SK-N-SH treated with all-trans-retinoic acid at 6 μM for 48 hours (cell line): ENCODE results near the gene PDGFRB.

ENCODE experiments used
- ATAC-seq: fragments of 200-7000 bp; cut with Tn5 transposase; 3 replicates; pipeline ENCODE4 v1.9.1; 2020; ENCODE audit warnings: mild to moderate bottlenecking, moderate library complexity
- ARNTL ChIP-seq: fragments of 450-650 bp; formaldehyde crosslinking; IDR thresholded peaks from 2 replicates; pipeline ENCODE4 v1.5.0; 2020; ENCODE audit warnings: low read depth, mild to moderate bottlenecking, moderate library complexity, borderline replicate concordance
- BACH2 ChIP-seq: fragments of 250-450 bp; sonication (Bioruptor Pico); IDR thresholded peaks from 2 replicates; pipeline ENCODE4 v1.9.0; 2021; ENCODE audit warnings: mild to moderate bottlenecking, borderline replicate concordance
- CREB5 ChIP-seq: fragments of 250-450 bp; sonication (Bioruptor Pico); IDR thresholded peaks from 2 replicates; pipeline ENCODE4 v1.5.1; 2020; ENCODE audit warnings: low read depth, mild to moderate bottlenecking, moderate library complexity
- CSRNP3 ChIP-seq: fragments of 250-450 bp; sonication (Bioruptor Pico); IDR thresholded peaks from 2 replicates; pipeline ENCODE4 v1.5.1; 2021; ENCODE audit warnings: mild to moderate bottlenecking, moderate library complexity
- ESRRG ChIP-seq: fragments of 250-450 bp; sonication (Bioruptor Pico); IDR thresholded peaks from 2 replicates; pipeline ENCODE4 v1.6.1; 2021; ENCODE audit warnings: mild to moderate bottlenecking
- GLIS3 ChIP-seq: fragments of 250-450 bp; sonication (Bioruptor Pico); IDR thresholded peaks from 2 replicates; pipeline ENCODE4 v1.5.0; 2020; ENCODE audit warnings: mild to moderate bottlenecking, moderate library complexity
- ISL1 ChIP-seq: fragments of 250-450 bp; sonication (Bioruptor Pico); IDR thresholded peaks from 2 replicates; pipeline ENCODE4 v2.1.2; 2022; ENCODE audit warnings: mild to moderate bottlenecking, moderate library complexity
- OSR1 ChIP-seq: fragments of 250-450 bp; sonication (Bioruptor Pico); IDR thresholded peaks from 2 replicates; pipeline ENCODE4 v1.8.0; 2022; ENCODE audit warnings: moderate library complexity, mild to moderate bottlenecking, inconsistent platforms
- PATZ1 ChIP-seq: fragments of 250-450 bp; sonication (Bioruptor Pico); IDR thresholded peaks from 2 replicates; pipeline ENCODE4 v1.8.0; 2020; ENCODE audit warnings: mild to moderate bottlenecking, moderate library complexity, borderline replicate concordance
- POU6F1 ChIP-seq: fragments of 250-450 bp; sonication (Bioruptor Pico); IDR thresholded peaks from 2 replicates; pipeline ENCODE4 v1.8.0; 2021; ENCODE audit warnings: low read depth, mild to moderate bottlenecking, moderate library complexity, borderline replicate concordance
- PPARA ChIP-seq: fragments of 250-450 bp; sonication (Bioruptor Pico); IDR thresholded peaks from 2 replicates; pipeline ENCODE4 v1.5.0; 2020; ENCODE audit warnings: mild to moderate bottlenecking, borderline replicate concordance
- RARB ChIP-seq: fragments of 250-450 bp; sonication (Bioruptor Pico); IDR thresholded peaks from 2 replicates; pipeline ENCODE4 v1.8.0; 2021; ENCODE audit warnings: mild to moderate bottlenecking, moderate library complexity
- SNAI2 ChIP-seq: fragments of 250-450 bp; sonication (Bioruptor Pico); IDR thresholded peaks from 2 replicates; pipeline ENCODE4 v1.5.0; 2020; ENCODE audit warnings: mild to moderate bottlenecking, moderate library complexity
- TCF4 ChIP-seq: fragments of 250-450 bp; sonication (Bioruptor Pico); IDR thresholded peaks from 2 replicates; pipeline ENCODE4 v1.8.0; 2021; ENCODE audit warnings: mild to moderate bottlenecking, moderate library complexity, borderline replicate concordance
- TOX ChIP-seq: fragments of 250-450 bp; sonication (Bioruptor Pico); IDR thresholded peaks from 2 replicates; pipeline ENCODE4 v1.8.0; 2021; ENCODE audit warnings: mild to moderate bottlenecking, moderate library complexity, borderline replicate concordance
- TSHZ2 ChIP-seq: fragments of 250-450 bp; sonication (Bioruptor Pico); IDR thresholded peaks from 2 replicates; pipeline ENCODE4 v1.5.0; 2020; ENCODE audit warnings: mild to moderate bottlenecking, moderate library complexity
- ZC3H10 ChIP-seq: fragments of 250-450 bp; sonication (Bioruptor Pico); IDR thresholded peaks from 2 replicates; pipeline ENCODE4 v1.5.1; 2021; ENCODE audit warnings: mild to moderate bottlenecking, moderate library complexity
- ZFP3 ChIP-seq: fragments of 250-450 bp; sonication (Bioruptor Pico); IDR thresholded peaks from 2 replicates; pipeline ENCODE4 v1.5.0; 2020; ENCODE audit warnings: mild to moderate bottlenecking, moderate library complexity
- ZFP30 ChIP-seq: fragments of 450-650 bp; formaldehyde crosslinking; IDR thresholded peaks from 2 replicates; pipeline ENCODE4 v1.5.0; 2022; ENCODE audit warnings: mild to moderate bottlenecking, moderate library complexity
- ZNF70 ChIP-seq: fragments of 450-650 bp; formaldehyde crosslinking; IDR thresholded peaks from 2 replicates; pipeline ENCODE4 v1.5.0; 2020; ENCODE audit warnings: mild to moderate bottlenecking, moderate library complexity
- ZNF8 ChIP-seq: fragments of 450-650 bp; formaldehyde crosslinking; IDR thresholded peaks from 2 replicates; pipeline ENCODE4 v1.5.0; 2020; ENCODE audit warnings: mild to moderate bottlenecking, moderate library complexity

PDGFRB gene

GRCh38 chr5:150139334-150139733 lies 16.3 kb downstream of the PDGFRB start:
- ATAC-seq = no peak

GRCh38 chr5:150138551-150139265 lies 16.9 kb downstream of the PDGFRB start:
- ATAC-seq = peak; percentile 62
- 0 out of 2 replicates have a peak, but pooled peaks have one; percentile 15 for TF ChIP-seq ISL1
- TF ChIP-seq CSRNP3 (CRISPR knock-in tag) = no peak
- no peak for TF ChIP-seq CREB5
- TF ChIP-seq TSHZ2 (CRISPR knock-in tag) = peak; percentile 30; the same call in 1 of the 2 replicates
- TF ChIP-seq PATZ1 = peak; percentile 76; the same call in 1 of the 2 replicates
- TF ChIP-seq TCF4 (CRISPR knock-in tag) = peak; percentile 62
- TF ChIP-seq, all 23 proteins: peak for 4

More at GRCh38 chr5:150139334-150139733, 16.3 kb downstream of the PDGFRB start:
- TF ChIP-seq PATZ1 (peak; percentile 99), ISL1 (0 out of 2 replicates have a peak, but pooled peaks have one; percentile 20), ESRRG (CRISPR knock-in tag) (no peak)

- no peak for ATAC-seq
- TF ChIP-seq OSR1 (CRISPR knock-in tag) (no peak), ZC3H10 (CRISPR knock-in tag) (no peak), TCF4 (CRISPR knock-in tag) (no peak), CSRNP3 (CRISPR knock-in tag) (no peak), ZFP30 (no peak), ARNTL (CRISPR knock-in tag) (no peak), GLIS3 (no peak), TSHZ2 (CRISPR knock-in tag) (no peak), RARB (CRISPR knock-in tag) (no peak), ZNF8 (CRISPR knock-in tag) (no peak), ZFP3 (no peak), TOX (no peak), PPARA (no peak), ESRRG (CRISPR knock-in tag) (no peak), ZNF70 (CRISPR knock-in tag) (no peak), ISL1 (no peak), SNAI2 (CRISPR knock-in tag) (no peak), POU6F1 (CRISPR knock-in tag) (no peak), BACH2 (CRISPR knock-in tag) (no peak)
- TF ChIP-seq, all 23 proteins: peak for 0
Observed at GRCh38 chr5:150137997-150138396, 17.6 kb downstream of the PDGFRB start.
